ENCODE measurements around the gene ADAM8. TPM values are rescaled to one million over a fixed set of nuclear protein-coding genes. Genes with fewer than 3 reads are reported as not detected.

Gene ADAM8
- total RNA-seq, 3 donors from 2014 or later, result 4.8 to 7.0 (median 5.2) TPM

- DNase-seq (peak; percentile 61 to 80 (median 76)), ATAC-seq (peak; percentile 42)
- intact Hi-C loops (cut with DNase I, micrococcal nuclease), result no loop called here
- TF ChIP-seq CTCF (IDR thresholded peaks at IDR 0.05), result no peak
- Histone ChIP-seq H3K4me1 (ENCODE audit: low read depth) (peaks cover 35% of the 10 kb centered on the region), H3K4me3 (no peak overlapping the region), H3K36me3 (ENCODE audit: low read depth) (no peaks in the 10 kb centered on the region), H3K9me3 (no peaks in the 10 kb centered on the region)
These were observed 18.4 kb downstream of the ADAM8 start for GRCh38 chr10:133258066-133258817.

GRCh38 chr10:133257489-133258065 lies 19.1 kb downstream of the ADAM8 start:
- DNase-seq (peak; percentile 86 to 88 (median 87)), ATAC-seq (peak; percentile 62)
- Histone ChIP-seq H3K4me3 (no peak overlapping the region), H3K9me3 (no peaks in the 10 kb centered on the region), H3K36me3 (ENCODE audit: low read depth) (no peaks in the 10 kb centered on the region), H3K4me1 (ENCODE audit: low read depth) (peaks cover 29% of the 10 kb centered on the region)
- peak; percentile 11 for TF ChIP-seq CTCF (IDR thresholded peaks at IDR 0.05)
- intact Hi-C loops (cut with DNase I, micrococcal nuclease), result no loop called here

GRCh38 chr10:133255323-133255722 lies 21.3 kb downstream of the ADAM8 start:
- intact Hi-C loops (cut with DNase I, micrococcal nuclease), result no loop called here
- ATAC-seq (no peak), DNase-seq (no peak)
- H3K9me3 ChIP-seq, result no peaks in the 10 kb centered on the region
- H3K4me1 ChIP-seq (ENCODE audit: low read depth), result peaks cover 19% of the 10 kb centered on the region
- no peak for TF ChIP-seq CTCF (IDR thresholded peaks at IDR 0.05)
- H3K4me3 ChIP-seq, result no peak overlapping the region
- H3K36me3 ChIP-seq (ENCODE audit: low read depth), result no peaks in the 10 kb centered on the region

GRCh38 chr10:133254421-133255120 lies 22.1 kb downstream of the ADAM8 start:
- TF ChIP-seq CTCF (IDR thresholded peaks at IDR 0.05), result no peak
- no peak overlapping the region for H3K4me3 ChIP-seq
- intact Hi-C loops (cut with DNase I, micrococcal nuclease), result no loop called here
- H3K4me1 ChIP-seq (ENCODE audit: low read depth), result peaks cover 19% of the 10 kb centered on the region
- H3K36me3 ChIP-seq (ENCODE audit: low read depth), result no peaks in the 10 kb centered on the region
- no peak for DNase-seq
- ATAC-seq, result no peak
- no peaks in the 10 kb centered on the region for H3K9me3 ChIP-seq

- peaks cover 13% of the 10 kb centered on the region for H3K4me1 ChIP-seq (ENCODE audit: low read depth)
- no peaks in the 10 kb centered on the region for H3K9me3 ChIP-seq
- no peak overlapping the region for H3K4me3 ChIP-seq
- intact Hi-C loops (cut with DNase I, micrococcal nuclease), result no loop called here
- ATAC-seq (no peak), DNase-seq (no peak)
- no peaks in the 10 kb centered on the region for H3K36me3 ChIP-seq (ENCODE audit: low read depth)
- no peak for TF ChIP-seq CTCF (IDR thresholded peaks at IDR 0.05)
These were observed 23.2 kb downstream of the ADAM8 start for GRCh38 chr10:133253361-133253955.

Measured in mucosa of descending colon (tissue), 3 donors.